SK-N-SH (cell line): Measurements from ENCODE around the gene AP1B1. TPM values are rescaled to one million over a fixed set of nuclear protein-coding genes. Genes with fewer than 3 reads are reported as not detected.
"Not testable (repeated sequence)": the region's sequence is repeated elsewhere in the genome, so short reads cannot be mapped to it uniquely, and the experiment has no call there.

Experiments used
- CTCF ChIA-PET: fragments of 300-600, 350-600 bp; formaldehyde crosslinking; extraction: SDS; loops from one replicate; lab custom pipeline; 2021; lab: Yijun Ruan, JAX
- POLR2A ChIA-PET: fragments of 350-600 bp; sonication (Branson Sonifier 250); formaldehyde crosslinking; extraction: SDS; loops from one replicate; lab custom pipeline; 2020; ENCODE audit warnings: antibody characterized with exemption, inconsistent platforms; lab: Yijun Ruan, JAX
- DNase-seq: peaks from one replicate; pipeline ENCODE4 v3.0.0; 2012
- H2AFZ ChIP-seq: fragments of 200-600 bp; sonication (generic); 2 replicates; pipeline ENCODE4 v1.8.1; 2016; ENCODE audit warnings: antibody characterized with exemption, mild to moderate bottlenecking, low read depth
- H3F3A ChIP-seq: fragments of 200-600 bp; sonication (generic); replicated peaks from 2 replicates; pipeline ENCODE3; 2016; ENCODE audit warnings: antibody characterized with exemption, mild to moderate bottlenecking; ENCODE audit not compliant: insufficient read depth
- H3K27ac ChIP-seq, 2 experiments: fragments of 200-500 bp in 1 of 2; fragments of 200-600 bp in 1 of 2; sonication (Bioruptor generic) in 1 of 2; sonication (generic), shearing (Covaris generic) in 1 of 2; 2 replicates each; pipeline versions ENCODE4 v1.5.1 to v1.6.1; 2014 to 2016; ENCODE audit warnings: low read depth in 2 of 2, inconsistent platforms in 1 of 2, low read length in 1 of 2, mild to moderate bottlenecking in 1 of 2, mixed read lengths in 1 of 2
- H3K27me3 ChIP-seq: fragments of 200-600 bp; sonication (generic), shearing (Covaris generic); 2 replicates; pipeline ENCODE4 v1.6.1; 2016; ENCODE audit warnings: mixed run types; ENCODE audit not compliant: insufficient read depth
- H3K36me3 ChIP-seq, 2 experiments: fragments of 200-500 bp in 1 of 2; fragments of 200-600 bp in 1 of 2; sonication (Bioruptor generic) in 1 of 2; sonication (generic) in 1 of 2; replicated peaks in 1 of 2; 2 replicates each; pipeline versions ENCODE3 to v1.5.1; 2014 to 2016; ENCODE audit warnings: low read length in 1 of 2, mild to moderate bottlenecking in 1 of 2; ENCODE audit not compliant: insufficient read depth in 2 of 2, control insufficient read depth in 1 of 2
- H3K4me1 ChIP-seq, 2 experiments: fragments of 200-500 bp in 1 of 2; fragments of 200-600 bp in 1 of 2; sonication (Bioruptor generic) in 1 of 2; sonication (generic), shearing (Covaris generic) in 1 of 2; 2 replicates each; pipeline versions ENCODE4 v1.5.1 to v1.6.1; 2014 to 2016; ENCODE audit warnings: low read depth in 1 of 2, low read length in 1 of 2, mixed run types in 1 of 2; ENCODE audit not compliant: insufficient read depth in 2 of 2, control insufficient read depth in 1 of 2
- H3K4me2 ChIP-seq: fragments of 200-600 bp; sonication (generic), shearing (Covaris generic); 2 replicates; pipeline ENCODE4 v1.6.1; 2017; ENCODE audit warnings: mixed run types
- H3K4me3 ChIP-seq, 2 experiments: fragments of 200-500 bp in 1 of 2; fragments of 200-600 bp in 1 of 2; sonication (Bioruptor generic) in 1 of 2; sonication (generic), shearing (Covaris generic) in 1 of 2; 2 replicates each; pipeline versions ENCODE4 v1.5.1 to v1.8.1; 2014 to 2016; ENCODE audit warnings: low read depth in 2 of 2, inconsistent platforms in 1 of 2, low read length in 1 of 2, mild to moderate bottlenecking in 1 of 2, mixed read lengths in 1 of 2, moderate library complexity in 1 of 2
- H3K79me2 ChIP-seq: fragments of 200-600 bp; sonication (generic); 2 replicates; pipeline ENCODE4 v1.8.1; 2017; ENCODE audit warnings: mild to moderate bottlenecking; ENCODE audit not compliant: insufficient read depth
- H3K9ac ChIP-seq: fragments of 200-600 bp; sonication (generic); 2 replicates; pipeline ENCODE4 v1.6.1; 2017; ENCODE audit warnings: mixed run types
- H3K9me2 ChIP-seq: fragments of 200-600 bp; sonication (generic); 2 replicates; pipeline ENCODE4 v1.6.1; 2017; ENCODE audit warnings: mixed run types
- H3K9me3 ChIP-seq: fragments of 200-600 bp; sonication (generic); 2 replicates; pipeline ENCODE4 v1.6.1; 2017; ENCODE audit warnings: mixed run types, mild to moderate bottlenecking, moderate library complexity
- H4K20me1 ChIP-seq: fragments of 200-600 bp; sonication (generic); 2 replicates; pipeline ENCODE4 v1.6.1; 2017; ENCODE audit warnings: mild to moderate bottlenecking, mixed run types; ENCODE audit not compliant: insufficient read depth
- CTCF ChIP-seq: fragments of 200-600 bp; sonication (generic); IDR thresholded peaks from 2 replicates; pipeline ENCODE4 v1.6.1; 2017; ENCODE audit warnings: antibody characterized with exemption, mild to moderate bottlenecking, moderate library complexity
- MXI1 ChIP-seq: IDR thresholded peaks from 2 replicates; pipeline ENCODE4 v1.6.1; 2012; ENCODE audit warnings: mild to moderate bottlenecking, low read depth, low read length, improper control_type of control experiment
- RFX5 ChIP-seq: IDR thresholded peaks from 2 replicates; pipeline ENCODE4 v1.6.1; 2012; ENCODE audit warnings: mild to moderate bottlenecking, improper control_type of control experiment, low read length
- TAF1 ChIP-seq: IDR thresholded peaks from 2 replicates; pipeline ENCODE4 v1.6.1; 2012; ENCODE audit warnings: low read depth, mild to moderate bottlenecking, low read length, moderate library complexity, borderline replicate concordance
- TEAD4 ChIP-seq: IDR thresholded peaks from 2 replicates; pipeline ENCODE4 v1.4.0; 2012; ENCODE audit warnings: mild to moderate bottlenecking, borderline replicate concordance; ENCODE audit not compliant: insufficient read depth
- USF1 ChIP-seq: IDR thresholded peaks from 2 replicates; pipeline ENCODE4 v1.4.0; 2012; ENCODE audit warnings: low read depth, borderline replicate concordance
- USF2 ChIP-seq: fragments of 150-350 bp; IDR thresholded peaks from 2 replicates; pipeline ENCODE4 v1.6.1; 2017; ENCODE audit warnings: antibody characterized with exemption, low read length, low read depth, borderline replicate concordance
- ZBTB33 ChIP-seq: IDR thresholded peaks from 2 replicates; pipeline ENCODE4 v1.4.0; 2012; ENCODE audit warnings: low read depth, borderline replicate concordance
- WGBS: methylation state at CpG from one replicate; pipeline ENCODE4 v1.1.6; 2017; ENCODE audit warnings: low lambda C conversion rate; 5-methylcytosine and 5-hydroxymethylcytosine counted together
- polyA plus RNA-seq, 3 experiments: library from polyadenylated mRNA; depleted of rRNA; stranded (reverse); fragments of >200 nt; gene quantifications; 2 replicates each; pipeline ENCODE4 v1.2.3, GENCODE V29; 2012

AP1B1 gene
- polyA plus RNA-seq, 1 of the 3 experiments (the other 2 are of a cell fraction) = 51.9 TPM

GRCh38 chr22:29426476-29426875 lies 38.1 kb upstream of the AP1B1 start:
- H3K4me3 ChIP-seq = no peak overlapping the region
- WGBS = 92% methylated on average over 7 of the region's 7 CpGs
- no peaks in the 10 kb centered on the region; a peak in 1 of 4 replicates for H3K4me1 ChIP-seq
- H3K9ac ChIP-seq = no peak overlapping the region
- H3K9me2 ChIP-seq = no peaks in the 10 kb centered on the region
- no peak overlapping the region for H2AFZ ChIP-seq
- CTCF ChIA-PET = no interaction called here
- no peaks in the 10 kb centered on the region for H3K79me2 ChIP-seq
- TF ChIP-seq TAF1 = no peak
- TF ChIP-seq RFX5 = no peak
- TF ChIP-seq MXI1 = no peak
- TF ChIP-seq USF1 = no peak
- no peak for TF ChIP-seq ZBTB33
- TF ChIP-seq TEAD4 = no peak
- TF ChIP-seq CTCF = no peak
- no peak for TF ChIP-seq USF2
- DNase-seq = no peak
- H3F3A ChIP-seq = no peaks in the 10 kb centered on the region
- H3K27me3 ChIP-seq = peaks cover 6% of the 10 kb centered on the region; the same call in 1 of the 2 replicates
- no peaks in the 10 kb centered on the region for H3K9me3 ChIP-seq
- H3K36me3 ChIP-seq = no peaks in the 10 kb centered on the region
- no peak overlapping the region for H3K4me2 ChIP-seq
- H3K27ac ChIP-seq = no peak overlapping the region
- POLR2A ChIA-PET = no interaction called here
- H4K20me1 ChIP-seq = no peaks in the 10 kb centered on the region

GRCh38 chr22:29418704-29419103 lies 30.3 kb upstream of the AP1B1 start:
- CTCF ChIA-PET, H2AFZ ChIP-seq, H3K27ac ChIP-seq, POLR2A ChIA-PET, H3K36me3 ChIP-seq, H3K27me3 ChIP-seq, H3K79me2 ChIP-seq, H3K9ac ChIP-seq, H3F3A ChIP-seq, DNase-seq, H3K4me2 ChIP-seq, H3K4me1 ChIP-seq, H3K9me3 ChIP-seq, H4K20me1 ChIP-seq, H3K4me3 ChIP-seq, H3K9me2 ChIP-seq: not testable (repeated sequence)
- WGBS = 49% methylated on average over 5 of the region's 5 CpGs

- H3K9ac ChIP-seq, H2AFZ ChIP-seq, H3K4me3 ChIP-seq, H3K4me1 ChIP-seq, POLR2A ChIA-PET, H3K9me3 ChIP-seq, H3K36me3 ChIP-seq, H3K4me2 ChIP-seq, H3K27ac ChIP-seq, H4K20me1 ChIP-seq, H3K27me3 ChIP-seq, DNase-seq, H3F3A ChIP-seq, H3K9me2 ChIP-seq, H3K79me2 ChIP-seq: not testable (repeated sequence)
- WGBS = 71% methylated on average over 14 of the region's 23 CpGs
- CTCF ChIA-PET = interaction anchor here (0.8 kb wide), 1 partner anchor 33 kb away, joined by 3 read pairs; no protein-coding TSS in a partner anchor
Measured at GRCh38 chr22:29414951-29415591, 26.7 kb upstream of the AP1B1 start.
